NOMO-1 treated with DMSO at 0.1 percent for 48 hours (cell line): Measurements from ENCODE around the gene SEBOX.

Experiments used
- DNase-seq: peaks from one replicate; lab custom pipeline; 2025; ENCODE audit not compliant: unreplicated experiment; lab: John Stamatoyannopoulos, UW

SEBOX gene

DNA sequence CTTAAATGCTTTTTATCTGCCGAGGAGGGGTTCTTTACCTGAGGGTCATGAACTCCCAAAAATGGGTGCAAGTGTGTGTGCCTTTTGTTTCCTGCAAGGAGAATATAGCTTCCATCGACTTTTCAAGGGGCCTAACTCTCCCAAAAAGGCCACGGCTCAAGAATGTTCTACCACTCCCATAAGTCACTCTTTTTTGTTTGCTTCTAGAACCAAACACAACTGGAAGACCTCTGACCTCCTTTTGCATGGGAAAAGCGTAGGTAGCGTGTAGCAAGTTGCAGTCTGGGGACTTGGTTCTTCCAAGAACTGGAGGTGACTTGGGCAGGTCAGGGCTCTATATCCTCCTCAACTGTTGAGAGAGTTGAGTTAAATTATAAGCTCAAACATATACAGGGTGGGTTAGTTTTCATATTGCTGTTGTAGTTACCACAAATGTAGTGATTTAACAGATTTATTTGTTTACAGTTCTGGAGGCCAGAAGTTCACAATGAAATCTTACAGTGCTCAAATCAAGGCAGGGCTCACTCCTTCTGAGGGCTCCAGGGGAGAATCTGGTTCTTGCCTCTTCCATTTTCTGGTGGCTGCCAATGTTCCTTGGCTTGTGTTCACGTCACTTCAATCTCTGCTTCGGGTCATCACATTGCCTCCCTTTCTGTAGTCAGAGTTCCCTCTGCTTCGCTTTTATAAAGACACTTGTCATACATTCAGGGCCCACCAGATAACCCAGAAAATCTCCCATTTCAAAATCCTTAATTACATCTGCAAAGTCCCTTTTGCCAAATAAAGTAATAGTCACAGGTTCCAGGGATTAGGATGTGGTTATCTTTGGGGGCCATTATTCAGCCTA is 44.6 kb downstream of the SEBOX start:
- DNase-seq = no peak

DNA sequence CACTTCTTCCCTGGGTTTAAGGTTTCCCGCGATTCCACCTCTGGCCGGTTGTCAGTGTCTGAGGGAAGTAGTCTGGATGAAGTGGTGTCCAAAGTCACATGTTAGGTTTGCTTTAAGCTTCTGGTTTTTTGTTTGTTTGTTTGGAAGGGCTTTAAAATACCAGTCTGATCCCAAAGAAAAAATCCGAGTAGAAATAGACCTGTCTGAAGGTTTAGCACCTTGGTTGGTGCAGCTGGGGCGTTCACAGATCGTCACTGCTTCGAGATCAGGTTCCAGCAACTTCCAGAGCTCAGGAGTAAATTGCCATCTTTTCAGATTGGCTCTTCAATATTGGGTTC is 45.4 kb downstream of the SEBOX start:
- DNase-seq = peak; percentile 31

DNA sequence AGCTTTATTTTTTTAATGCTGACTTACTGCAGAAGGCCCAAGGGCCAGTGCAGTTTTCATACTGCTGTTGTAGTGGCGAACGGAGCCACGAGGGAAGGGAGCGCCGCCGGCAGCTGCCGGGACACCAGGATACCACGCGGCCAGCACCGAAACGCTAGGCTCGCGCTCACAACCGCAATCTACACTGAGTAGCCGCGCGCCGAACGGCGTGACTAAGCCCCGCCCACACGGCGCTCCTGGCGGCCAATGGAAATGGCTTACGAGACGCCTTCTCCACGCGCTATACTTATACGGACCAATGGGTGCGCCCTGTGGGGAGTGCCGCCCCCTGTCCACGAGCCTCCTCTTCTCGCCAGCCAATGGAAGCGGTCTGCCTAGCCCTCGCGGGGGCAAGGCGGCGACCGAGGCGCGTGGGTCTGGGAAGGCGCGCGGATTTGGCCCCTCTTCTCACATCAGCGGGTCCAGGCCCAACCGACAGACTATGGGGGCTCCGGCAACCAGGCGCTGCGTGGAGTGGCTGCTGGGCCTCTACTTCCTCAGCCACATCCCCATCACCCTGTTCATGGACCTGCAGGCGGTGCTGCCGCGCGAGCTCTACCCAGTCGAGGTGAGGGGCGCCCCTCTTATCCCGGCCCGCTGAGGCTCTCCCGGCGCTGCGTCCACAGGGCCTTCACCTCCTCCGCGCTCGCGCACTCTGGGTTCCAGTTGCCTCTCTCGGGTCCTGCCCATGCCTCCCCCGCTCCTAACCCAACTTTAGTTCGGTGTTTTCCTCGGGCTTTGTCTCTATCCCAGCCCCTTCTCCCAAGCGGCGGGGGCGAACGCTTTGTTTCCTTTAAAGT is 46.0 kb downstream of the SEBOX start, which contains the start of gene TMEM97:
TMEM97 (plus strand) TSS at position 442 of the 839 bp plus-strand sequence; CDS start at position 482, 40 bp downstream.
- peak; percentile 98 for DNase-seq

DNA sequence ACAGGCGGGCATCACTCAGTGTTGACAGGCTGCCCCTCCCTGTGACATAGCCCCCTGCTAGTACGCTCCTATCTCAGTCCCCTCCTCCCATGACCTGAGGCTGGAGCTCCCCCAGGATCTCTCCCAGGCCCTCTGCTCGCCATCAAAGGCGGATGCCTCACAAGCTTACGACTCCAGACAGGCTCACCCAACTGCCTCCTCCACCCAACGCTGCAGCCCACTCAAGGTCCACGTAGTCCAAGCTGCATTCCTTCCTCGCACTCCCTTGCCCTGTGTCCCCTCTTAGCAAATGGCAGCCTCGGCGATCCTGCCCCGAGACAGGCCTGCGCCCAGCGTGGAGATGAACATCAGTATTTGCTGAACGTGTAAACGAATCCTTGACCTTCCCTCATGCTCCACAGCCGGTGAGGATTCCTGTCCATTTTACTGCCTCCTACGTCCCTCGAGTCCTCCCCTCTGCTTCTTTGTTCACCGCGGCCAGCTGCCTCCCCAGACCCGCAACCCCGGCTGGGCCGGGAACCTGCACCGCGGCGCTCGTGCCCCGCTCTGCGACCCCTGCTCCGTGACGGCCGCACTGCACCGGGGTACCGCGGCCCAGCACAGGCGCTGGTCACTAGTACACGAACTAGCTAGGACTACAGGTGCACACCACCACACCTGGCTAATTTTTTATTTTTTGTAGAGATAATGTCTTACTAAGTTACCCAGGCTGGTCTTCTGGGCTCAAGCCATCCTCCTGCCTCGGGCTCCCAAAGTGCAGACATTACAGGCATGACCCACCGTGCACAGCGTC is 46.8 kb downstream of the SEBOX start:
- DNase-seq = peak; percentile 27

DNA sequence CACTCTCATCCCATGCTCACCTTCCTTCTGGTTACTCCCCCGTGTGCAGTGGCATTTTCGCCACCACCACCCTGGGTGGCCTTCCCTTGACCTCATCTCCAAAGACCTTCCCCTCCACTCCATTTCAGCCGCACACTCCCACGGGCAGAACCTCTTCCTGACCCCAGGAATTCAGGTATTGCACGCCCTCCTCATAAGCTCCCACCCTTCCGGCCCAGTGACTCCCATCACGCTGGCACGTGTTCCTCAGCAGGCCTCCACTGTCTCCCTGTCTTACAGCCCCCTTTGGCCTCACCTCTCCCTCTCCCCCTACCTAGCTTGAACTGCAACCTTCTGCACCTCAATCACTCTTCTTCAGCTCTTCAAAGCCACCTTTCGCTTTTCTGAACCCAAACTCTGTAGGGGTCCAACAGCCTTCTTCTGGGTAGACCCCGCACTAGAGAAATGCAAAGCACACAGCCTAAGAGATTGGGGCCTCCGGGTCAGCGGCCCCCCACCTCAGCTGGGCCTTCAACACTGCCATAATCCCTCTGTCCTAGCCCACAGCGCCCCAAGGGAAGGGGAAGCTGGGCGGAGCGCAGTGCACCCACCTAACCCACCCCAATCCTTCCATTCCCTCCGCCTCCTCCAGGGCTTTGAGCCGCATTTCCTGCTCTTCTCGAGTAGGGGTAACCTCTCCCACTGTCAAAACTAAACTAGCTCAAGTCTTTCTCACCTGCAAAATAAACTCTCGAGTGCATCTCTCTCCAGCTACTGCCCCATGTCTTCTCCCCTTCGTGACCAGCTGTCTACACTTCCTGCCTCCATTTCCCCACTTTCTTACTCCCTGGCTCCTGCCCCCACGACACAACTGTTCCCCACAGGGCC is 47.7 kb downstream of the SEBOX start:
- DNase-seq = no peak

DNA sequence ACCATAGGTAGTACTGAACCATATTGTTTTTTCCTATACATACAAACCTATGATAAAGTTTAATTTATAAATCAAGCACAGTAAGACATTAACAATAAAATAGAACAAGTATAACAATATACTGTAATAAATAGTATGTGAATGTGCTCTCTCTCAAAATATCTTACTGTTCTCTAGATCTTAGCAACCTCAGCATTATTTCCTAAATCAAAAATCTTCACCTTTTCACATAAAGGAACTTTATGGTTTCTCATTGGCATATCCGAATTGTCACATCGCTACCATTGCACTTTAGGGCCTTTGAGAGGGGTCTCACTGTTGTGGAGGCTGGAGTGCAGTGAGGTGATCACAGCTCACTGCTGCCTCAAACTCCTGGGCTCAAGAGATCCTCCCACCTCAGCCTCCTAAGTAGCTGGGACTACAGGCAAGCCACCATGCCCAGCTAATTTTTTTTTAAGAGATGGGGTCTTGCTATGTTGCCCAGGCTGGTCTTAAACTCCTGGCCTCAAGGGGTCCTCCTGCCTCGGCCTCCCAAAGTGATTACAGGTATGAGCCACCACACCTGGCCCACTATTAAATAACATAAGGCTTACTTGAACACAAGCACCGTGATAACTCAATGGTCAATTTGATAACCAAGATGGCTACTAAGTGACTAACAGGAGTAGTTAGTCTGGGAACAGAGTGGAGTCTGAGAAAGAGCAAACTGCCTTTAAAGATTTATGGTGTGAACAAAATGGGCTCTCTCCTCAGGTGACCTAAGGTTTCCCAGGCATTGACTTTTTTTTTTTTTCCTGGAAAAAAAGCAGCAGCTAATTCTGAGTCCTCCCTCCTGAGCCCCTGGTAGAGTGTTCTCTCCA is 48.9 kb downstream of the SEBOX start:
- no peak for DNase-seq

DNA sequence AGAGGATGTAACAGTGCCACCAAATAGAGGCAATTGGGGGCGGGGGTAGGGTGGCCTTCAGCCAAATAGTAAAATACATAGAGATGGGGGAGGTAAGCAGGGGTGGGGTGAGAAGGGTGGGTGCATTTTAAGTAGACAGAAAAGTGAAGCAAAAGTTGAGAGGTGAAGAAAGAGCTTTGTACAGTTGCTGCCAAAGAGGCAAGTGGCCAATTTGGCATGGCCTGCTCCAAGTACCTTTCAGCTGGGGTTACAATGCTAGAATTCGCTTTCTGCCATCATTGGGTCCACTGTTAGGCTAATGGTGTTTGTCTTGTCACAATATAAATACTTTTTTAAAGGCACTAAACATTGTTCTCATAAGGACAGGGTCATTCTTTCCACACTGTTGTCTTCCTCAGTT is 51.2 kb downstream of the SEBOX start:
- DNase-seq = no peak
